Stimulated activated naive CD4-positive, alpha-beta T cell (primary cell): ENCODE data around the gene AJAP1.

Experiments used
- DNase-seq, 6 experiments: peaks; one replicate each; lab custom pipeline; 2025; lab: John Stamatoyannopoulos, UW

AJAP1 gene

GRCh38 chr1:4733446-4734177 is 79.2 kb downstream of the AJAP1 start:
- no peak for DNase-seq

- no peak for DNase-seq
Observed at GRCh38 chr1:4734219-4734618, 79.8 kb downstream of the AJAP1 start.

- DNase-seq = no peak
Observed at GRCh38 chr1:4734791-4735190, 80.4 kb downstream of the AJAP1 start.

GRCh38 chr1:4736254-4736653 is 81.8 kb downstream of the AJAP1 start:
- no peak for DNase-seq

- DNase-seq = no peak
Observed at GRCh38 chr1:4741876-4742423, 87.5 kb downstream of the AJAP1 start.

GRCh38 chr1:4743978-4744750 is 89.8 kb downstream of the AJAP1 start:
- no peak for DNase-seq

GRCh38 chr1:4745560-4745959 is 91.2 kb downstream of the AJAP1 start:
- DNase-seq = no peak

- DNase-seq = no peak
Observed at GRCh38 chr1:4749406-4749805, 95.0 kb downstream of the AJAP1 start.

GRCh38 chr1:4750177-4750576 is 95.8 kb downstream of the AJAP1 start:
- no peak for DNase-seq

GRCh38 chr1:4752059-4752458 is 97.7 kb downstream of the AJAP1 start:
- DNase-seq = no peak

- no peak for DNase-seq
Observed at GRCh38 chr1:4754816-4755215, 100.4 kb downstream of the AJAP1 start.

GRCh38 chr1:4755301-4755845 is 101.0 kb downstream of the AJAP1 start:
- no peak for DNase-seq

GRCh38 chr1:4755864-4756504 is 101.6 kb downstream of the AJAP1 start:
- DNase-seq = no peak

- DNase-seq = no peak
Observed at GRCh38 chr1:4756851-4757580, 102.6 kb downstream of the AJAP1 start.

- no peak for DNase-seq
Observed at GRCh38 chr1:4759671-4760070, 105.3 kb downstream of the AJAP1 start.

GRCh38 chr1:4760088-4760487 is 105.7 kb downstream of the AJAP1 start:
- DNase-seq = no peak

GRCh38 chr1:4761324-4761723 is 106.9 kb downstream of the AJAP1 start:
- no peak for DNase-seq

- no peak for DNase-seq
Observed at GRCh38 chr1:4762146-4762545, 107.7 kb downstream of the AJAP1 start.

- DNase-seq = no peak
Observed at GRCh38 chr1:4767308-4767707, 112.9 kb downstream of the AJAP1 start.

- DNase-seq = no peak
Observed at GRCh38 chr1:4768553-4768952, 114.1 kb downstream of the AJAP1 start.

- DNase-seq = no peak
Observed at GRCh38 chr1:4769516-4770280, 115.3 kb downstream of the AJAP1 start.
